ENCODE measurements around the gene KLK12.

KLK12 gene

GRCh38 chr19:51044327-51044726 lies 9.5 kb upstream of the KLK12 start:
- no peak for DNase-seq

- DNase-seq: no peak
These were observed 8.7 kb upstream of the KLK12 start for GRCh38 chr19:51043497-51043896.

GRCh38 chr19:51040151-51040550 lies 5.3 kb upstream of the KLK12 start:
- DNase-seq: no peak

- no peak for DNase-seq
These were observed 1.7 kb upstream of the KLK12 start for GRCh38 chr19:51036519-51036918.

GRCh38 chr19:51031880-51032225 lies 2.9 kb downstream of the KLK12 start:
- no peak for DNase-seq

- DNase-seq: no peak
These were observed 3.5 kb downstream of the KLK12 start for GRCh38 chr19:51031220-51031879.

- DNase-seq: no peak
These were observed 4.2 kb downstream of the KLK12 start for GRCh38 chr19:51030631-51031030.

GRCh38 chr19:51029718-51030117 lies 5.1 kb downstream of the KLK12 start:
- no peak for DNase-seq

GRCh38 chr19:51027873-51028272 lies 6.9 kb downstream of the KLK12 start:
- no peak for DNase-seq

GRCh38 chr19:51027126-51027806 lies 7.5 kb downstream of the KLK12 start:
- DNase-seq: no peak

GRCh38 chr19:51026554-51026831 lies 8.3 kb downstream of the KLK12 start, which contains the start of gene KLK11:
Gene KLK11, minus strand, starts transcription at chr19:51026616. Its CDS starts 985 bp downstream, at chr19:51025631.
- no peak for DNase-seq

- no peak for DNase-seq
These were observed 8.8 kb downstream of the KLK12 start for GRCh38 chr19:51025809-51026553.

- no peak for DNase-seq
These were observed 9.4 kb downstream of the KLK12 start for GRCh38 chr19:51025401-51025800.

GRCh38 chr19:51024924-51025323 lies 9.9 kb downstream of the KLK12 start:
- DNase-seq: no peak

- DNase-seq: no peak
These were observed 10.9 kb downstream of the KLK12 start for GRCh38 chr19:51023946-51024345.

GRCh38 chr19:51022526-51022925 lies 12.3 kb downstream of the KLK12 start:
- DNase-seq: no peak

- no peak for DNase-seq
These were observed 13.7 kb downstream of the KLK12 start for GRCh38 chr19:51020988-51021651.

GRCh38 chr19:51019544-51019925 lies 15.3 kb downstream of the KLK12 start, which contains the start of gene KLK10:
Gene KLK10, minus strand, starts transcription at chr19:51019709. Its CDS starts 579 bp downstream, at chr19:51019130.
- DNase-seq: no peak

- no peak for DNase-seq
These were observed 15.9 kb downstream of the KLK12 start for GRCh38 chr19:51018745-51019543.

GRCh38 chr19:51016798-51017683 lies 17.8 kb downstream of the KLK12 start:
- DNase-seq: peak; percentile 23

- DNase-seq: no peak
These were observed 19.0 kb downstream of the KLK12 start for GRCh38 chr19:51015691-51016267.

Data from CD4-positive, alpha-beta T cell treated with Interleukin-15 for 1 hour (primary cell).